ENCODE data around the gene AKAP8. TPM values are rescaled to one million over a fixed set of nuclear protein-coding genes. Genes with fewer than 3 reads are reported as not detected.

AKAP8 gene
- total and polyA plus RNA-seq, 2 experiments from 2014 or later = 22.4 to 36.5 TPM

- peak overlapping the region; percentile 95 for H3K4me3 Mint-ChIP-seq
Measured at GRCh38 chr19:15418231-15418578, 38.6 kb upstream of the AKAP8 start.

More at GRCh38 chr19:15418231-15418578, 38.6 kb upstream of the AKAP8 start:
- Histone ChIP-seq H3K4me3 (peak overlapping the region; percentile 99), H3K27me3 (ENCODE audit: insufficient read depth) (no peaks in the 10 kb centered on the region), H3K27ac (ENCODE audit: low read depth) (peak overlapping the region; percentile 26; the same call in 1 of the 2 replicates), H3K79me2 (replicated peaks; ENCODE audit: insufficient read depth) (peaks cover 54% of the 10 kb centered on the region), H3K4me2 (peak overlapping the region; percentile 99), H4K20me1 (replicated peaks; ENCODE audit: insufficient read depth) (peaks cover 47% of the 10 kb centered on the region), H3K4me1 (ENCODE audit: insufficient read depth) (peaks cover 9% of the 10 kb centered on the region; the same call in 1 of the 2 replicates), H3K36me3 (ENCODE audit: insufficient read depth) (peaks cover 10% of the 10 kb centered on the region; the same call in 1 of the 2 replicates), H3F3A (replicated peaks; ENCODE audit: low read depth) (peaks cover 23% of the 10 kb centered on the region), H2AFZ (peak overlapping the region; percentile 47; the same call in 1 of the 2 replicates), H3K9me2 (ENCODE audit: insufficient read depth) (no peaks in the 10 kb centered on the region)
- no peak for TF ChIP-seq ZNF331 (CRISPR knock-in tag; IDR thresholded peaks at IDR 0.05; ENCODE audit: low read depth)
- TF ChIP-seq ETS1 (IDR thresholded peaks at IDR 0.05) = no peak
- no peak for TF ChIP-seq CREB1 (CRISPR knock-in tag; IDR thresholded peaks at IDR 0.05; ENCODE audit: low read depth)
- no peak for TF ChIP-seq CTCF (conservative IDR thresholded peaks at IDR 0.05; ENCODE audit: low read depth in 2 of 2)
- TF ChIP-seq REST (IDR thresholded peaks at IDR 0.05; ENCODE audit: unreplicated experiment) = no peak
- no peak for TF ChIP-seq EZH2 (IDR thresholded peaks at IDR 0.05; ENCODE audit: low read depth, unreplicated experiment)
- TF ChIP-seq STAT1 (IDR thresholded peaks at IDR 0.05; ENCODE audit: unreplicated experiment) = no peak
- TF ChIP-seq POLR2AphosphoS5 (IDR thresholded peaks at IDR 0.05; ENCODE audit: low read depth) = no peak
- TF ChIP-seq NANOG (IDR thresholded peaks at IDR 0.05; ENCODE audit: borderline replicate concordance) = no peak
- no peak for TF ChIP-seq ZNF462 (CRISPR knock-in tag; IDR thresholded peaks at IDR 0.05)
- TF ChIP-seq JUNB (IDR thresholded peaks at IDR 0.05; ENCODE audit: unreplicated experiment) = no peak
- TF ChIP-seq ZNF114 (CRISPR knock-in tag; IDR thresholded peaks at IDR 0.05) = no peak
- TF ChIP-seq EZH2phosphoT487 (IDR thresholded peaks at IDR 0.05; ENCODE audit: unreplicated experiment) = no peak
- H3K36me3 Mint-ChIP-seq (ENCODE audit: low read depth) = peaks cover 40% of the 10 kb centered on the region
- peaks cover 11% of the 10 kb centered on the region for H3K27me3 Mint-ChIP-seq (ENCODE audit: insufficient read depth, low read depth, poor library complexity)
- DNase-seq (ENCODE audit: low spot score) (no peak), ATAC-seq (peak; percentile 1; the same call in 2 of the 3 replicates)
- H3K27ac Mint-ChIP-seq = peak overlapping the region; percentile 100
- H3K9me3 Mint-ChIP-seq = no peaks in the 10 kb centered on the region; the same call in 1 of the 3 replicates
- H3K4me1 Mint-ChIP-seq = peaks cover 14% of the 10 kb centered on the region

Measured in GM23338 (cell line).